Measurements from ENCODE around the gene MRPL40. TPM values are rescaled to one million over a fixed set of nuclear protein-coding genes. Genes with fewer than 3 reads are reported as not detected.

Gene MRPL40
- total and polyA plus RNA-seq, 2 donors (not counting 3 experiments of a cell fraction or from before 2014, with no cell fraction given) = 17.5 to 27.4 TPM

DNA sequence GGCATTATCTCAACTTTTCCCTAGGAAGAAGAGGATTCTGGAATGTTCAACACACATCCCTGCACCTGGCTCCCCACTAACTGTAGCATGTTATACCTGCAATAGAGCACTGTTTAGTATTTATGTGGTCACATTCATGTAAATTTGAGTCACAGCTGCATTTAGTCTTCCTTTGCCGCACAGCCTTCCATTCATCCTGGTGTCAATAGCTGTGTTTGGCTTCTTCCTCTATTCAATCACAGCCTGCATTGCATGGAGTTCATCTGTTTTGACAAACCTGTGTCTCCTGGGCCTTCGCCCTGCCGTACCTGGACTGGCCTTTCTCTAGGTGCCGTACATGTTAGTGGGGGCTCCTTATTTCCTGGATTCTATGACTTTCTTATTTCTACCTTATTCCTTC, 19.2 kb downstream of the MRPL40 start:
- no peak for TF ChIP-seq FOS (IDR thresholded peaks at IDR 0.05; ENCODE audit: borderline replicate concordance, insufficient read depth, low read length)
- dilution Hi-C loops (cut with MboI; ENCODE audit: extremely low pct_ligation_motif_present, low sequenced_read_pairs) = no loop called here
- Histone ChIP-seq H3K79me2 (ENCODE audit: control insufficient read depth, insufficient read depth, low read length) (peaks cover 9% of the 10 kb centered on the region), H3K4me2 (ENCODE audit: insufficient read depth, low read length) (no peak overlapping the region), H4K20me1 (replicated peaks; ENCODE audit: control insufficient read depth, extremely low read depth, insufficient read depth, low read length) (no peaks in the 10 kb centered on the region), H3K36me3 (ENCODE audit: control insufficient read depth in 2 of 2, extremely low read depth in 1 of 2, insufficient read depth in 2 of 2, low read length in 2 of 2) (peaks cover 16 to 51% of the 10 kb centered on the region in 2 experiments), H3K4me1 (ENCODE audit: control insufficient read depth, extremely low read depth, insufficient read depth, low read length) (peaks cover 19% of the 10 kb centered on the region), H3K27ac (ENCODE audit: insufficient read depth, low read depth, low read length) (no peak overlapping the region), H3K9me3 (replicated peaks; ENCODE audit: control insufficient read depth, insufficient read depth, low read length) (no peaks in the 10 kb centered on the region), H3K9ac (replicated peaks; ENCODE audit: extremely low read depth, insufficient read depth, low read length) (no peak overlapping the region), H2AFZ (ENCODE audit: low read depth, low read length) (no peak overlapping the region), H3K4me3 (replicated peaks in 1 of 3; ENCODE audit: insufficient read depth in 1 of 3, low read depth in 1 of 3, low read length in 3 of 3) (no peak overlapping the region), H3K27me3 (ENCODE audit: control insufficient read depth in 2 of 2, insufficient read depth in 2 of 2, low read length in 2 of 2) (no peaks in the 10 kb centered on the region), H3K9me1 (replicated peaks; ENCODE audit: control insufficient read depth, extremely low read depth, insufficient read depth, low read length) (no peaks in the 10 kb centered on the region)
- no TSS peak for BruUV-seq (replicated peaks)
- CTCF ChIA-PET = interaction anchor here (1.1 to 1.6 kb wide), 2 partner anchors 13 to 178 kb away, joined by 3 to 9 read pairs; no protein-coding TSS in a partner anchor
- DNase-seq (ENCODE audit: low read depth, low spot score) (no peak), FAIRE-seq (no peak)
- POLR2A ChIA-PET = no interaction called here
- intact Hi-C loops (cut with micrococcal nuclease) = no loop called here

DNA sequence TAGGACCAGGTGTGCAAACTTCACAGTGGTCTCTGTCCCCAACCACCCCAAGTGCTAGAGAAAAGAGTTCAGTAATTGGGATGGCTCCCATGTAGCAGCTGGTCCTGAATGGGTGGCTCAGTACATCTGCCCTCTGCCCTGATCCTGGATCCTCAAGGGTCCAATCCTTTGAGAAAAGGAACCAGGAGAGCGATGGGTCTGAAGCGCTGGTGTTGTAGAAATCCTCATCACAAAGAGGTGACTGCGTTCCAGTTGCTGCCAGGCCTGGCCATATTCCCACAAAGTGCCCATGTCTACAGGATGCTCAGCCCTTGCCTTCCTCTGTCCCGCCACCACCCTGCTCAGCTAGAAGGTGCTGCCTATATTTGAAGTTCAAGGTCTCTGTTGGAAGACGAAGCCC, 21.4 kb downstream of the MRPL40 start:
- POLR2A ChIA-PET = no interaction called here

More for the DNA sequence above, 21.4 kb downstream of the MRPL40 start:
- dilution Hi-C loops (cut with MboI; ENCODE audit: extremely low pct_ligation_motif_present, low sequenced_read_pairs) = no loop called here
- H3K4me3 ChIP-seq (replicated peaks in 1 of 3; ENCODE audit: insufficient read depth in 1 of 3, low read depth in 1 of 3, low read length in 3 of 3) = no peak overlapping the region
- peaks cover 16 to 59% of the 10 kb centered on the region in 2 experiments for H3K36me3 ChIP-seq (ENCODE audit: control insufficient read depth in 2 of 2, extremely low read depth in 1 of 2, insufficient read depth in 2 of 2, low read length in 2 of 2)
- no peaks in the 10 kb centered on the region for H4K20me1 ChIP-seq (replicated peaks; ENCODE audit: control insufficient read depth, extremely low read depth, insufficient read depth, low read length)
- no TSS peak for BruUV-seq (replicated peaks)
- H3K9me3 ChIP-seq (replicated peaks; ENCODE audit: control insufficient read depth, insufficient read depth, low read length) = no peaks in the 10 kb centered on the region
- intact Hi-C loops (cut with micrococcal nuclease) = no loop called here
- no peaks in the 10 kb centered on the region for H3K27me3 ChIP-seq (ENCODE audit: control insufficient read depth in 2 of 2, insufficient read depth in 2 of 2, low read length in 2 of 2)
- no peak overlapping the region for H3K27ac ChIP-seq (ENCODE audit: insufficient read depth, low read depth, low read length)
- no peaks in the 10 kb centered on the region for H3K79me2 ChIP-seq (ENCODE audit: control insufficient read depth, insufficient read depth, low read length)
- H3K9me1 ChIP-seq (replicated peaks; ENCODE audit: control insufficient read depth, extremely low read depth, insufficient read depth, low read length) = no peaks in the 10 kb centered on the region
- TF ChIP-seq JUN (IDR thresholded peaks at IDR 0.05; ENCODE audit: borderline replicate concordance, insufficient read depth, insufficient read length, low read depth) = no peak
- TF ChIP-seq MYC (IDR thresholded peaks at IDR 0.05; ENCODE audit: low read depth, low read length) = no peak
- TF ChIP-seq, protein P1, sequence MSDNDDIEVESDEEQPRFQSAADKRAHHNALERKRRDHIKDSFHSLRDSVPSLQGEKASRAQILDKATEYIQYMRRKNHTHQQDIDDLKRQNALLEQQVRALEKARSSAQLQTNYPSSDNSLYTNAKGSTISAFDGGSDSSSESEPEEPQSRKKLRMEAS (IDR thresholded peaks at IDR 0.05; ENCODE audit: insufficient read depth, insufficient read length) = no peak
- no peak for TF ChIP-seq FOS (IDR thresholded peaks at IDR 0.05; ENCODE audit: borderline replicate concordance, insufficient read depth, low read length)
- TF ChIP-seq POLR2A (IDR thresholded peaks at IDR 0.05; ENCODE audit: low read depth, low read length) = no peak
- no peak for TF ChIP-seq POLR2AphosphoS5 (IDR thresholded peaks at IDR 0.05; ENCODE audit: insufficient read depth, low read depth, low read length)
- TF ChIP-seq, protein P2, sequence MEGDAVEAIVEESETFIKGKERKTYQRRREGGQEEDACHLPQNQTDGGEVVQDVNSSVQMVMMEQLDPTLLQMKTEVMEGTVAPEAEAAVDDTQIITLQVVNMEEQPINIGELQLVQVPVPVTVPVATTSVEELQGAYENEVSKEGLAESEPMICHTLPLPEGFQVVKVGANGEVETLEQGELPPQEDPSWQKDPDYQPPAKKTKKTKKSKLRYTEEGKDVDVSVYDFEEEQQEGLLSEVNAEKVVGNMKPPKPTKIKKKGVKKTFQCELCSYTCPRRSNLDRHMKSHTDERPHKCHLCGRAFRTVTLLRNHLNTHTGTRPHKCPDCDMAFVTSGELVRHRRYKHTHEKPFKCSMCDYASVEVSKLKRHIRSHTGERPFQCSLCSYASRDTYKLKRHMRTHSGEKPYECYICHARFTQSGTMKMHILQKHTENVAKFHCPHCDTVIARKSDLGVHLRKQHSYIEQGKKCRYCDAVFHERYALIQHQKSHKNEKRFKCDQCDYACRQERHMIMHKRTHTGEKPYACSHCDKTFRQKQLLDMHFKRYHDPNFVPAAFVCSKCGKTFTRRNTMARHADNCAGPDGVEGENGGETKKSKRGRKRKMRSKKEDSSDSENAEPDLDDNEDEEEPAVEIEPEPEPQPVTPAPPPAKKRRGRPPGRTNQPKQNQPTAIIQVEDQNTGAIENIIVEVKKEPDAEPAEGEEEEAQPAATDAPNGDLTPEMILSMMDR (IDR thresholded peaks at IDR 0.05; ENCODE audit: extremely low read depth in 1 of 2, insufficient read depth in 1 of 2, low read depth in 1 of 2, low read length in 2 of 2) = no peak
- TF ChIP-seq GATA2 (IDR thresholded peaks at IDR 0.05; ENCODE audit: insufficient read depth, insufficient read length, low read depth, low read length) = no peak
- no peak for TF ChIP-seq EZH2 (IDR thresholded peaks at IDR 0.05; ENCODE audit: borderline replicate concordance, low read depth, low read length, severe bottlenecking)
- H3K4me1 ChIP-seq (ENCODE audit: control insufficient read depth, extremely low read depth, insufficient read depth, low read length) = peaks cover 12% of the 10 kb centered on the region
- CTCF ChIA-PET = interaction anchor here (1.1 kb wide), 1 partner anchor 176 kb away, joined by 5 read pairs; no protein-coding TSS in a partner anchor
- no peak for FAIRE-seq
- no peak overlapping the region for H3K4me2 ChIP-seq (ENCODE audit: insufficient read depth, low read length)
- no peak for DNase-seq (ENCODE audit: low read depth, low spot score)
- H3K9ac ChIP-seq (replicated peaks; ENCODE audit: extremely low read depth, insufficient read depth, low read length) = no peak overlapping the region
- no peak overlapping the region for H2AFZ ChIP-seq (ENCODE audit: low read depth, low read length)

Data from endothelial cell of umbilical vein (primary cell).